ENCODE data around the gene CELF4. TPM values are rescaled to one million over a fixed set of nuclear protein-coding genes. Genes with fewer than 3 reads are reported as not detected.

Gene CELF4
- total RNA-seq, 3 donors from 2014 or later (not counting 1 experiment from before 2014, with no cell fraction given) = not detected

- no peak for TF ChIP-seq CTCF (IDR thresholded peaks at IDR 0.05)
- H3K27ac Mint-ChIP-seq = no peak overlapping the region
- H3K27ac ChIP-seq (ENCODE audit: low read length) = no peak overlapping the region
- no peak overlapping the region for H3K4me3 ChIP-seq (ENCODE audit: low read length)
- ATAC-seq (no peak), DNase-seq (no peak)
- intact Hi-C loops (cut with micrococcal nuclease) = no loop called here
- H3K27me3 Mint-ChIP-seq (ENCODE audit: low read depth in 2 of 2) = no peaks in the 10 kb centered on the region
- H3K4me1 ChIP-seq (ENCODE audit: control insufficient read depth, insufficient read depth, low read length) = no peaks in the 10 kb centered on the region
- H3K36me3 Mint-ChIP-seq = no peaks in the 10 kb centered on the region
- H3K4me1 Mint-ChIP-seq = peaks cover 0 to 4% of the 10 kb centered on the region in 2 donors
- no peaks in the 10 kb centered on the region for H3K36me3 ChIP-seq (ENCODE audit: control insufficient read depth, insufficient read depth, low read length)
- H3K4me3 Mint-ChIP-seq = no peak overlapping the region
- 67% methylated on average over 2 of the region's 2 CpGs for WGBS (ENCODE audit: insufficient coverage)
- H3K9me3 Mint-ChIP-seq = no peaks in the 10 kb centered on the region
- no peaks in the 10 kb centered on the region for H3K9me3 ChIP-seq (ENCODE audit: control insufficient read depth, insufficient read depth, low read length)
- no peaks in the 10 kb centered on the region for H3K27me3 ChIP-seq (ENCODE audit: control insufficient read depth, insufficient read depth, low read length)
Measured at GRCh38 chr18:37422116-37422515, 143.5 kb downstream of the CELF4 start.

GRCh38 chr18:37421341-37422077 lies 144.1 kb downstream of the CELF4 start:
- DNase-seq (no peak), ATAC-seq (no peak)
- Histone ChIP-seq H3K27me3 (ENCODE audit: control insufficient read depth, insufficient read depth, low read length) (no peaks in the 10 kb centered on the region), H3K4me1 (ENCODE audit: control insufficient read depth, insufficient read depth, low read length) (no peaks in the 10 kb centered on the region), H3K4me3 (ENCODE audit: low read length) (no peak overlapping the region), H3K27ac (ENCODE audit: low read length) (no peak overlapping the region), H3K9me3 (ENCODE audit: control insufficient read depth, insufficient read depth, low read length) (no peaks in the 10 kb centered on the region), H3K36me3 (ENCODE audit: control insufficient read depth, insufficient read depth, low read length) (no peaks in the 10 kb centered on the region)
- no peaks in the 10 kb centered on the region for H3K9me3 Mint-ChIP-seq
- TF ChIP-seq CTCF (IDR thresholded peaks at IDR 0.05) = no peak
- no peak overlapping the region for H3K4me3 Mint-ChIP-seq
- intact Hi-C loops (cut with micrococcal nuclease) = no loop called here
- H3K36me3 Mint-ChIP-seq = no peaks in the 10 kb centered on the region
- H3K27ac Mint-ChIP-seq = no peak overlapping the region
- 86% methylated on average over 16 of the region's 16 CpGs for WGBS (ENCODE audit: insufficient coverage)
- H3K4me1 Mint-ChIP-seq = peaks cover 0 to 4% of the 10 kb centered on the region in 2 donors
- H3K27me3 Mint-ChIP-seq (ENCODE audit: low read depth in 2 of 2) = no peaks in the 10 kb centered on the region

- H3K27me3 Mint-ChIP-seq (ENCODE audit: low read depth in 2 of 2) = no peaks in the 10 kb centered on the region
- H3K4me1 Mint-ChIP-seq = peaks cover 0 to 4% of the 10 kb centered on the region in 2 donors
- Histone ChIP-seq H3K27me3 (ENCODE audit: control insufficient read depth, insufficient read depth, low read length) (no peaks in the 10 kb centered on the region), H3K9me3 (ENCODE audit: control insufficient read depth, insufficient read depth, low read length) (no peaks in the 10 kb centered on the region), H3K4me1 (ENCODE audit: control insufficient read depth, insufficient read depth, low read length) (no peaks in the 10 kb centered on the region), H3K27ac (ENCODE audit: low read length) (no peak overlapping the region), H3K36me3 (ENCODE audit: control insufficient read depth, insufficient read depth, low read length) (no peaks in the 10 kb centered on the region), H3K4me3 (ENCODE audit: low read length) (no peak overlapping the region)
- intact Hi-C loops (cut with micrococcal nuclease) = no loop called here
- H3K4me3 Mint-ChIP-seq = no peak overlapping the region
- H3K36me3 Mint-ChIP-seq = no peaks in the 10 kb centered on the region
- H3K9me3 Mint-ChIP-seq = no peaks in the 10 kb centered on the region
- no peak for TF ChIP-seq CTCF (IDR thresholded peaks at IDR 0.05)
- ATAC-seq (no peak), DNase-seq (no peak)
- H3K27ac Mint-ChIP-seq = no peak overlapping the region
- WGBS (ENCODE audit: insufficient coverage) = 83% methylated on average over 7 of the region's 7 CpGs
Measured at GRCh38 chr18:37420315-37420880, 145.2 kb downstream of the CELF4 start.
